Measurements from ENCODE around the gene MYRFL.
A peak's percentile ranks its signal among the peaks of the same experiment; 100 is the strongest.
"Not testable (repeated sequence)": the region's sequence is repeated elsewhere in the genome, so short reads cannot be mapped to it uniquely, and the experiment has no call there.

MYRFL gene

GRCh38 chr12:69844416-69844815, 19.4 kb downstream of the MYRFL start:
- no peak for DNase-seq

- DNase-seq = no peak
These were observed 19.8 kb downstream of the MYRFL start for GRCh38 chr12:69844836-69845235.

GRCh38 chr12:69846976-69847375, 21.9 kb downstream of the MYRFL start:
- DNase-seq = no peak

- no peak for DNase-seq
These were observed 26.9 kb downstream of the MYRFL start for GRCh38 chr12:69851976-69852375.

GRCh38 chr12:69853176-69853961, 28.3 kb downstream of the MYRFL start:
- not testable (repeated sequence) for DNase-seq

- no peak for DNase-seq
These were observed 41.7 kb downstream of the MYRFL start for GRCh38 chr12:69866698-69867097.

GRCh38 chr12:69868695-69869094, 43.7 kb downstream of the MYRFL start:
- DNase-seq = no peak

- DNase-seq = no peak
These were observed 47.8 kb downstream of the MYRFL start for GRCh38 chr12:69872804-69873203.

GRCh38 chr12:69873429-69873828, 48.4 kb downstream of the MYRFL start:
- DNase-seq = no peak

- DNase-seq = no peak
These were observed 49.6 kb downstream of the MYRFL start for GRCh38 chr12:69874606-69875005.

- DNase-seq = no peak
These were observed 50.4 kb downstream of the MYRFL start for GRCh38 chr12:69875416-69875935.

GRCh38 chr12:69879007-69879960, 54.3 kb downstream of the MYRFL start:
- DNase-seq = peak; percentile 47 to 58

GRCh38 chr12:69880571-69880970, 55.5 kb downstream of the MYRFL start:
- no peak for DNase-seq

- DNase-seq = no peak
These were observed 56.7 kb downstream of the MYRFL start for GRCh38 chr12:69881771-69882170.

GRCh38 chr12:69884386-69884785, 59.4 kb downstream of the MYRFL start:
- DNase-seq = no peak

- DNase-seq = no peak
These were observed 60.6 kb downstream of the MYRFL start for GRCh38 chr12:69885658-69886057.

GRCh38 chr12:69886109-69886508, 61.1 kb downstream of the MYRFL start:
- no peak for DNase-seq

GRCh38 chr12:69886715-69887114, 61.7 kb downstream of the MYRFL start:
- DNase-seq = no peak

GRCh38 chr12:69888901-69889300, 63.9 kb downstream of the MYRFL start:
- DNase-seq = no peak

GRCh38 chr12:69894800-69895383, 69.9 kb downstream of the MYRFL start:
- no peak for DNase-seq

GRCh38 chr12:69896653-69897381, 71.8 kb downstream of the MYRFL start:
- DNase-seq = no peak

- DNase-seq = no peak
These were observed 72.7 kb downstream of the MYRFL start for GRCh38 chr12:69897744-69898143.

- DNase-seq = no peak
These were observed 73.2 kb downstream of the MYRFL start for GRCh38 chr12:69898236-69898635.

Data from CD4-positive, alpha-beta T cell treated with Interleukin-1 beta for 1 hour (primary cell).